Measurements from ENCODE around the gene USP20. TPM values are rescaled to one million over a fixed set of nuclear protein-coding genes. Genes with fewer than 3 reads are reported as not detected.

USP20 gene
- total RNA-seq, 1 donor from 2014 or later: 52.3 TPM

DNA sequence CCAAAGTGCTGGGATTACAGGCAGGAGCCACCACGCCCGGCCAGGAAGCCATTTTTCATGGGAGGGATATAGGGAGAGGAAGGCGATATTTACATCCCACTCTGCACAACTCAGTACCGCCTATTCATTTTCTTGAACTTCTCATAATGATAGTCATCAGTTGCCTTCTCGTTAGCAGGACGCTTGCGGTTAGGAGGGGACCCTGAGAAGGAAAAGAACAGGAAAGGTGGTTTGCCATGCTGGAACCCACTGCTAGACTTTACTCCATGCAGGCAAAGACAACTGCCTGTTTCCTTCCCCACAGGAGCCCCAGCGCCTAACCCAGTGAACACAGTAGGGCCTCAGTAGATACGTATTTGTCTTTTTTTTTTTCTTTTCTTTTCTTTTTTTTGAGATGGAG, 7.2 kb upstream of the USP20 start:
- peaks cover 53% of the 10 kb centered on the region for H3K36me3 Mint-ChIP-seq (ENCODE audit: low read depth)
- no peaks in the 10 kb centered on the region for H3K9me3 Mint-ChIP-seq
- H3K4me1 Mint-ChIP-seq (ENCODE audit: low read depth): peaks cover 1% of the 10 kb centered on the region
- DNase-seq (ENCODE audit: low spot score): no peak
- no peak overlapping the region for H3K4me3 Mint-ChIP-seq (ENCODE audit: low read depth)
- H3K27ac Mint-ChIP-seq: no peak overlapping the region
- no peaks in the 10 kb centered on the region for H3K27me3 Mint-ChIP-seq (ENCODE audit: low read depth)
- intact Hi-C loops (cut with micrococcal nuclease): loop anchor here (5.0 kb wide), 1 partner anchor 34 kb away; no protein-coding TSS in a partner anchor

DNA sequence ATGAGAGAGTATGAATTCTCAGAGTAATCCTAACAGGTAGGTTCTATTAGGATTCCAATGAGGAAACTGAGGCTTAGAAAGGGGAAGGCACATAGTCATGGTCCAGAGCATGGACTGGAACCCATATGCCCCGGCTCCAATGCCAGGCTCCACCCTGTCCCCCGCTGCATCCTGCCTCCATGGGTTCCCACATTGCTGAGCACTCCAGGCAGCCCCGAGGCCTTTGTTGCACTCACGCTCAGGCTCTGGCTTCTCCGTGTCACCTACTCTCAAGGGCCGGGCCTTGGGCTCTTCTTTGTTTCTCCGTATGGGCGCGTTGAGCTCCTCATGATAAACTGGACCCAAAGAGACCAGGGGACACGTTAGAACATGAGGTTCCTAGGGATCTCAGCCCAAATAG, 6.3 kb upstream of the USP20 start:
- no peak overlapping the region for H3K27ac Mint-ChIP-seq
- intact Hi-C loops (cut with micrococcal nuclease): loop anchor here (5.0 kb wide), 1 partner anchor 33 kb away; no protein-coding TSS in a partner anchor
- H3K27me3 Mint-ChIP-seq (ENCODE audit: low read depth): no peaks in the 10 kb centered on the region
- H3K9me3 Mint-ChIP-seq: no peaks in the 10 kb centered on the region
- DNase-seq (ENCODE audit: low spot score): no peak
- peaks cover 60% of the 10 kb centered on the region for H3K36me3 Mint-ChIP-seq (ENCODE audit: low read depth)
- H3K4me3 Mint-ChIP-seq (ENCODE audit: low read depth): no peak overlapping the region
- peaks cover 9% of the 10 kb centered on the region for H3K4me1 Mint-ChIP-seq (ENCODE audit: low read depth)

DNA sequence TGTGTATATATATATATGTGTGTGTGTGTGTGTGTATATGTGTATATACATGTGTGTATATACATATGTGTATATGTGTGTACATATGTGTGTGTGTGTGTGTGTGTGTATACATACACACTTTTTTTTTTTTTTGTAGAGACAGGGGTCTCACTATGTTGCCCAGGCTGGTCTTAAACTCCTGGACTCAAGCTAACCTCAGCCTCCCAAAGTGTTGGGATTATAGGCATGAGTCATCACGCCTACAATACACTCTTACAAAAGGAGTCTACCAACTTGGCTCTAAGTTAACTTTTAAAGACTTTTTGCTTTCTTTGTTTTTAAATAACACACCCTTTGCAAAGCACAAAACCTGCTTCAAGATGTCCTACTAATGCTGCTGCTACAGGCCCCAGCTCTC, 2.3 kb upstream of the USP20 start:
- DNase-seq (ENCODE audit: low spot score): no peak
- Mint-ChIP-seq H3K4me3 (ENCODE audit: low read depth) (peak overlapping the region; percentile 98), H3K27me3 (ENCODE audit: low read depth) (no peaks in the 10 kb centered on the region), H3K27ac (peak overlapping the region; percentile 62), H3K9me3 (no peaks in the 10 kb centered on the region), H3K4me1 (ENCODE audit: low read depth) (peaks cover 32% of the 10 kb centered on the region), H3K36me3 (ENCODE audit: low read depth) (peaks cover 74% of the 10 kb centered on the region)
- intact Hi-C loops (cut with micrococcal nuclease): no loop called here

DNA sequence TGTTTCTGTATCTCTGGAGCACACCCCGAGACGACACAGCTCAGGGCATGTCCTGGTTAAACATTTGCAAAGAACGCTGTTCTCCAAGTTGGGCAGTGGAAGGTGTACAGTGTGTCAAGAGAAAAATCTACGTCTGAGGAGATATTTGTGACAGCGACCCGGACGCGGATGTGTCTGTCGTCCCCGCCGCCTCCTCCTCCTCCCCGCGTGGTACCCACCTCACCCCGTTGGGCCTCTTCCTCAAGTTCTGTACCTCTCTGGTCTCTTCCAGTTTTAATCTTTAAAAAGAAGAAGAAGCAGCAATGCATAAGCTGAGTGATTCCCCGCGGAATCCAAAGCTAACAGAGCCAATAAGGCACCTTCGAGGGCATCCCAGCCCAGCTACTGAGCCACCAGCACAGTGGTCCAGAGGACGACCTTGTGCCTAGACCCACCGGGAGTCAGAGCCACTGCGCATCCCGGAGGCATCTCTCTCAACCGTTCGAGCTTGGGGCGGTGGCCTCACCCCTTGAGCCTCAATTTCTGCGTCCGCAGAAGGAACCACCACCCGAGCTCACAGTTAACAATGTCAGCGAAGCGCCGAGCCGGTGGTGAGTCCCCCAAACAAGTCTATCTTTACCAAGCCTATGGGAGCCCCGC, 650 bp upstream of the USP20 start:
- Mint-ChIP-seq H3K9me3 (no peaks in the 10 kb centered on the region), H3K36me3 (ENCODE audit: low read depth) (peaks cover 67% of the 10 kb centered on the region), H3K4me1 (ENCODE audit: low read depth) (peaks cover 43% of the 10 kb centered on the region), H3K27me3 (ENCODE audit: low read depth) (no peaks in the 10 kb centered on the region), H3K4me3 (ENCODE audit: low read depth) (peak overlapping the region; percentile 98), H3K27ac (peak overlapping the region; percentile 98)
- DNase-seq (ENCODE audit: low spot score): peak; percentile 37
- intact Hi-C loops (cut with micrococcal nuclease): loop anchor here (1.0 to 5.0 kb wide), 4 partner anchors 10 to 208 kb away; partner anchors contain the start of genes FNBP1, TOR1A and TOR1B

DNA sequence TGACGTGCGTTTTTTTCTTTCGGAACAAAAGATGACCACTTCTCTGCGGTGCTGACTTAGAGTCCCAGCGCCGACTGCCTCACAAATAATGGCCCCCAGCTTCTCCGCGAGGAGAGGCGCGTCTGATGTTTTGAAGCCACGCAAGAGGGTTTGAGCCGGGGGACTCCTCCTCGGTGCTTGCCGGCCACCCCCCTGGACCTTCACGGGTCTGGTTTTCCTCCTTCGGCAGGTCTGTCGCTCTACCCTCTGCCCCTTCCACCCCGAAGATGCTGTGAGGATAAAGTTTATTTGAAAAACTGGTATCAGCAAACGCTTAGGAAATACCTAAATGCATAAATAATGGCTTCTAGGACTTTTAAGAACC, 584 bp downstream of the USP20 start:
- intact Hi-C loops (cut with micrococcal nuclease): loop anchor here (1.0 to 5.0 kb wide), 4 partner anchors 12 to 206 kb away; partner anchors contain the start of genes FNBP1, TOR1A and TOR1B
- DNase-seq (ENCODE audit: low spot score): no peak
- H3K27ac Mint-ChIP-seq: peak overlapping the region; percentile 90
- no peaks in the 10 kb centered on the region for H3K27me3 Mint-ChIP-seq (ENCODE audit: low read depth)
- peaks cover 48% of the 10 kb centered on the region for H3K4me1 Mint-ChIP-seq (ENCODE audit: low read depth)
- peaks cover 58% of the 10 kb centered on the region for H3K36me3 Mint-ChIP-seq (ENCODE audit: low read depth)
- H3K4me3 Mint-ChIP-seq (ENCODE audit: low read depth): peak overlapping the region; percentile 94
- H3K9me3 Mint-ChIP-seq: no peaks in the 10 kb centered on the region

DNA sequence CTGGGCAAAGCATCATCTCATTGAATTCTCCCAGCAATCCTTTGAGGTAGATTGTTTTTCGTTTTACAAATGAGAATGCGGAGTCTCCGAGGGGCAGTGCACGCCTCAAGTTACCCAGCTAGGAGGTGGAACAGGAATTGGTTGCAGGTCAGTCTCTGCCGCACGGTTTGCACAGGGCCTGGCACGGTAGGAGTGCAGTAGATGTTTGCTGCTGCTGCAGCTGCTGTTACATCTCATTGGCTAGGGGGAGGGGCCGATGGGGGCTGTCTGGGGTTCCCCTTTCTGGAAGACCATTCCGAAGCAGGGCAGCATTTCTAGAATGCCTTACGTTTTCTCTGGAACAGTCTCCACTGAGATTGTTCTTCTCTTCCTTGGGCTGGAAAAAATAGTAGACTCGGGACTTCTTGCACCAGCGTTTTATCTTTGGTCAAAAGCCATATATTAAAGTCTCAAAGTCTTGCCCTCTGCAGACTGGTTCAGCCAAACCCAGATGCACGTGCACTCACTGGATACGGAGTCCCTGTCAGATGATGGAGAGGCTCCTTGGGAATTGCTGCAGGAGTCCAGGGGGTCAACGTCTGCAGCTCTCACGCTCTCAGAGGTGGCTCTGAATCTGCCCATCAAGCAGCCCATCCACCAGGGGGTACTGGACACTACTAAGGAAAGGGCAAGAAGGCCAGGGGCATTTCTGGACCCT, 1.2 kb downstream of the USP20 start:
- Mint-ChIP-seq H3K27me3 (ENCODE audit: low read depth) (no peaks in the 10 kb centered on the region), H3K9me3 (no peaks in the 10 kb centered on the region), H3K4me3 (ENCODE audit: low read depth) (peak overlapping the region; percentile 94), H3K36me3 (ENCODE audit: low read depth) (peaks cover 53% of the 10 kb centered on the region), H3K4me1 (ENCODE audit: low read depth) (peaks cover 53% of the 10 kb centered on the region), H3K27ac (peak overlapping the region; percentile 90)
- peak; percentile 28 for DNase-seq (ENCODE audit: low spot score)
- intact Hi-C loops (cut with micrococcal nuclease): loop anchor here (5.0 kb wide), 1 partner anchor 206 kb away; the partner anchor contains the start of gene FNBP1

DNA sequence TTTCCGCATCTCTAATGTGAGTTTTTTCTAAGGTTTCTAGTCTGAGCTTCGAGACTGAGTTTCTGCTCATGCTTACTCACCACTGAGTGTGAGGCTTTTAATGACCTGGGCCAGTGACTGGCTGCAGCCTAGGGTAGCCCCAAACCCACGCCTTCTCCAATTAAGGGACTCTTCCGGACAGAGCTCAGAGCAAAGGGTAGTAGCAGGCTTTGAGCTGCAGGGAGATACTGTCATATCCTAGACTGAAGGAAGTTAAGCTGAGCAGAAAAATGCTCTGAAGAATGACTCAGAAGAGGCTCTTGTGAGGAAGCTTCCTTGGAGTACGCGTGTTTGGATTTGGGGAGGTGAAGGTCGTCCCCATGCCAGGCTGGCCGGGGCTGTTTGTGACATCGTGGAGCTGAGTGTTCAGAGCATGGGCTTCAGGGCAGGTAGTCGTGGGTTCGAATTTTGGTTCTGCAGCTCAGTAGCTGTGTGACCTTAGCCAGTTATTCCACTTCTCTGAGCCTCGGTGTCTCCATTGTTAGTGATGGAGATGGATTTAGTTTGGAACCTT, 3.5 kb downstream of the USP20 start:
- Mint-ChIP-seq H3K27ac (peak overlapping the region; percentile 95), H3K4me1 (ENCODE audit: low read depth) (peaks cover 46% of the 10 kb centered on the region), H3K4me3 (ENCODE audit: low read depth) (peak overlapping the region; percentile 68), H3K9me3 (no peaks in the 10 kb centered on the region), H3K36me3 (ENCODE audit: low read depth) (peaks cover 35% of the 10 kb centered on the region), H3K27me3 (ENCODE audit: low read depth) (no peaks in the 10 kb centered on the region)
- DNase-seq (ENCODE audit: low spot score): no peak
- intact Hi-C loops (cut with micrococcal nuclease): loop anchor here (1.0 to 5.0 kb wide), 2 partner anchors 25 to 204 kb away; partner anchors contain the start of gene FNBP1

DNA sequence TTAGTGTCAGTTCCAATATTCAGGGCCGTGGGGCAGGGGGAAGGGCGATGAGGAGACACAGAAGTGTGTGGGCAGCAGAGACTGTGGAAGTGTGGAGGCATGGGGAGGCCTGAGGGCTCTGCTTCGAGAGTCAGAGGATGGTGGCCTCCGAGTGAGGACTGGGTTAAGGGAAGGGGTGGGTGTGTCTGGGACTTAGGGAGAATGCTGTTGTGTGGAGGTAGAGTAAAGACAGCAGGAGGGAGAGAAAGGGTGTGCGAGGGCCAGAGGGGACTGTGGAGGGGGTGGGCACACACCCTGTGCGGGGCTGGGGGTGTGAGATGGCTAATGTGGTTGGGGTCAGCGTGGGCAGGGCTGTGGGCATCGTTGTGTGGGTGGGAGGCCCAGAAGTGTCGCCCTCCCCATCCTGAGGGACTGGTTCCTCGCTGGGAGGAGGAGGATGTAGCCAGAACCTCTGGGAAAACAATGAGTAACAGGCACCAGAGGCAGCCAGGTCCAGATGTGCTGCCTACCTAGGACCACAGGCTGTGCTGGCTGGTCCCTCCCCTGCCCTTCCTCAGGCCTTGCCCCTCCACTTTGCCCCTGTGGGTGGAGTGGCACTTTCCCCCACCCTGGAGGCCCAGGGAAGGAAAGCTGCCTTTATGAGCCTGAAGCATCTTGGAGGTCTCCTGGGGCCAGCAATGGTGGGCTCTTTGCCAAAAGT, 4.2 kb downstream of the USP20 start:
- peaks cover 39% of the 10 kb centered on the region for H3K4me1 Mint-ChIP-seq (ENCODE audit: low read depth)
- intact Hi-C loops (cut with micrococcal nuclease): loop anchor here (5.0 kb wide), 1 partner anchor 203 kb away; the partner anchor contains the start of gene FNBP1
- H3K27ac Mint-ChIP-seq: peak overlapping the region; percentile 95
- peaks cover 28% of the 10 kb centered on the region for H3K36me3 Mint-ChIP-seq (ENCODE audit: low read depth)
- H3K4me3 Mint-ChIP-seq (ENCODE audit: low read depth): peak overlapping the region; percentile 68
- H3K27me3 Mint-ChIP-seq (ENCODE audit: low read depth): no peaks in the 10 kb centered on the region
- DNase-seq (ENCODE audit: low spot score): no peak
- no peaks in the 10 kb centered on the region for H3K9me3 Mint-ChIP-seq

DNA sequence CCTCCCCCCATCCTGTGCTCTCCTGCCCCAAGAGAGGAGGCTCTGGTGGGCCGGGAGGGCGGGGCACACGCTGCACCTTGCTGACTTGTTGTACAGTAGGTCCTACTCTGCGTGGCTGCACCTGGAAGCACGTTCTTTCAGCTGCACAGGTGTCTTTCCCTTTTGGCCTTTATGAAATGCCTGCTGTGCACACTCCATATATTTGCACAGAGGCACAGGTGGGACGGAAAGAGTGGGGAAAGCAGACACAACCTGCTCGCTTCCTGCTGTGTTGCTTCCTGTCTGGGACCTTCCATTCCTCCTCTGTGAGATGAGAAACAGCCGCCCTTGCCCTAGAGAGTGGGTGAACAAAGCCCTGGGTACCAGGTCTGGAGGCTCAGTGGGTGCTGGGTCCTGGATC, 4.8 kb downstream of the USP20 start:
- Mint-ChIP-seq H3K9me3 (no peaks in the 10 kb centered on the region), H3K36me3 (ENCODE audit: low read depth) (peaks cover 24% of the 10 kb centered on the region), H3K4me3 (ENCODE audit: low read depth) (no peak overlapping the region), H3K4me1 (ENCODE audit: low read depth) (peaks cover 42% of the 10 kb centered on the region), H3K27ac (peak overlapping the region; percentile 46), H3K27me3 (ENCODE audit: low read depth) (no peaks in the 10 kb centered on the region)
- DNase-seq (ENCODE audit: low spot score): no peak
- intact Hi-C loops (cut with micrococcal nuclease): no loop called here

DNA sequence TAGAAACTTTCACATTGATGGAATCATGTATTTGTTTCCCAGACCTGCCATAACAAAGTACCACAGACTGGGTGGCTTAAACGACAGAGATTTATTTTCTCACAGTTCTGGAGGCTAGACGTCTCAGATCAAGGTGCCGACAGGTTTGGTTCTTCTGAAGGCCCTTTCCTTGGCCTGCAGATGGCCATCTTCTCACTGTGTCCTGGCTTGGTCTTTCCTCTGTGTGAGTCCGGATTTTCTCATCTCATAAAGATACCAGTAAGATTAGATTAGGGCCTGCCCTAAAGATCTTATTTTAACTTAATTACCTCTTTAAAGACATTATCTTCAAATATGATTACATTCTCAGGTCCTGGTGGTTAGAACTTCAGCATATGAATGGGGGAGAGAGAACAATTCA, 5.8 kb downstream of the USP20 start:
- intact Hi-C loops (cut with micrococcal nuclease): no loop called here
- Mint-ChIP-seq H3K27me3 (ENCODE audit: low read depth) (no peaks in the 10 kb centered on the region), H3K4me1 (ENCODE audit: low read depth) (peaks cover 46% of the 10 kb centered on the region), H3K9me3 (no peaks in the 10 kb centered on the region), H3K4me3 (ENCODE audit: low read depth) (no peak overlapping the region), H3K27ac (peak overlapping the region; percentile 30), H3K36me3 (ENCODE audit: low read depth) (peaks cover 25% of the 10 kb centered on the region)
- DNase-seq (ENCODE audit: low spot score): no peak

DNA sequence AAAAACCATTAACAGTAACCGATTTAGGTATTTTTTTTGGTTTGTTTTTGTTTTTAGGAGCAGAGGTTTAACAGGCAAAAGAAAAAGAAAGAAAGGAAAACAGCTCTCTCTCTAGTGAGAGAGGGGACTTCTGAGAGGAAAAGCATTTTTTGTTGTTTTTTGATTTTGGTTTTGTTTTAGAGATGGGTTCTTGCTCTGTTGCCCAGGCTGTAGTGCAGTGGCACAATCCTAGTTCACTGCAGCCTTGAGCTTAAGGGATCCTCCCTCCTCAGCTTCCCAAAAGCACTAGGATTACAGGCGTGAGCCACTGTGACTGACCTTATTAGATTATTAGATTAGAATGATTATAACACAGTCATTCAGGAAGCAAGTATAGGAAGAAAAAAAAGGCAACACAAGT, 10.1 kb downstream of the USP20 start:
- no peaks in the 10 kb centered on the region for H3K27me3 Mint-ChIP-seq (ENCODE audit: low read depth)
- peak overlapping the region; percentile 80 for H3K27ac Mint-ChIP-seq
- intact Hi-C loops (cut with micrococcal nuclease): no loop called here
- no peak overlapping the region for H3K4me3 Mint-ChIP-seq (ENCODE audit: low read depth)
- peaks cover 13% of the 10 kb centered on the region for H3K4me1 Mint-ChIP-seq (ENCODE audit: low read depth)
- no peaks in the 10 kb centered on the region for H3K9me3 Mint-ChIP-seq
- no peak for DNase-seq (ENCODE audit: low spot score)
- H3K36me3 Mint-ChIP-seq (ENCODE audit: low read depth): peaks cover 9% of the 10 kb centered on the region

DNA sequence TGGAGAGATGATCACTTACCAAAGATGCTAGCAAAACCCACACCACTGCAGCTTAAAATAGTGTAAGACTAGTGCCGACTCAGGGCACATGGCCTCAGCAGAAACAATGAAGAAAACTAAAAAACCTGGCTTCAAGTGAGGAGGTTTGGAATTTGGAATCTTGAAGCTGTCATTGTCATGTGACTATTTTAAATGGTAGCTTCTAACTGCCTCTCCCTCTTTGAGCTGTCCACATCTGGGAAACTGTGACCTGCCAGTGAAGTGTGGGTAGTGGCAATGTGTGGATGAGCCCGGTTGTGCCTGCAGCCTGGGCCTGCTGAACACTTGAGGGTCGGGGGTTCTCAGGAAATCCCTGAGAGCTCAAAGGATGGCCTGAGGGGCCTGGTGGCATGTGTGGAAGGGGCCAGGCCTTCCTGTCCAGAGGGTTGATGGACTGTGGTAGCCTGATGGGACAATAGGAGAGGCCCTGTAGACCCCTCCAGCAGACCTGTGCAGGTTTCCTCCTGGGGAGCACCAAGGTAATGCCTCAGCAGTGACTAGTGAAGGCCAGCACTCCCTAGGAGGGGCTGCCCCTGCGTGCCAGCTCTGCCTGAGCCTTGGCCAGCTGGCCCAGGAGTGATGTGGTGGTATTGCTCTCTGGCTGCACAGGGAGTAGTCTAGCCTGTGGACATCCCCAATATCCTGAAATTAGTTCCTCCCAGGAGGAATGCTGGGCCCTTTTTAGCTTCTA, 13.6 kb downstream of the USP20 start:
- no peaks in the 10 kb centered on the region for H3K9me3 Mint-ChIP-seq
- H3K4me3 Mint-ChIP-seq (ENCODE audit: low read depth): no peak overlapping the region
- DNase-seq (ENCODE audit: low spot score): no peak
- intact Hi-C loops (cut with micrococcal nuclease): no loop called here
- peaks cover 37% of the 10 kb centered on the region for H3K36me3 Mint-ChIP-seq (ENCODE audit: low read depth)
- peaks cover 17% of the 10 kb centered on the region for H3K4me1 Mint-ChIP-seq (ENCODE audit: low read depth)
- no peaks in the 10 kb centered on the region for H3K27me3 Mint-ChIP-seq (ENCODE audit: low read depth)
- no peak overlapping the region for H3K27ac Mint-ChIP-seq

Measured in activated T-helper 2 cell treated with anti-CD3 and anti-CD28 coated beads, Interferon-gamma antibody, Interleukin-2, Interleukin-4, amounts not matched to agents 10 μg/mL and 5 μg/mL and 100 μg/mL, durations not matched to agents 14 hours and 24 hours and 36 hours (primary cell).